Astrocyte (in vitro differentiated cells and primary cell): ENCODE measurements around the gene AVL9. TPM values are rescaled to one million over a fixed set of nuclear protein-coding genes. Genes with fewer than 3 reads are reported as not detected.

Experiments
- DNase-seq: peaks from one replicate; pipeline ENCODE4 v3.0.0-alpha.2; 2010; ENCODE audit warnings: low read depth
- FAIRE-seq: peaks from 2 replicates; lab custom pipeline; 2011; peaks lifted over from hg19 to GRCh38; lab: Jason Lieb, UNC
- H2AFZ ChIP-seq: 2 replicates; pipeline ENCODE4 v1.6.0; 2012; ENCODE audit warnings: low read depth, low read length, inconsistent platforms
- H3K27ac ChIP-seq: 2 replicates; pipeline ENCODE4 v1.5.1; 2011; ENCODE audit warnings: low read depth, low read length, inconsistent platforms
- H3K27me3 ChIP-seq: 2 replicates; pipeline ENCODE4 v1.6.0; 2011; ENCODE audit warnings: low read length, inconsistent platforms; ENCODE audit not compliant: insufficient read depth
- H3K36me3 ChIP-seq: 2 replicates; pipeline ENCODE4 v1.5.1; 2011; ENCODE audit warnings: low read length, inconsistent platforms; ENCODE audit not compliant: insufficient read depth
- H3K4me1 ChIP-seq: 2 replicates; pipeline ENCODE4 v1.5.1; 2011; ENCODE audit warnings: low read length, inconsistent platforms; ENCODE audit not compliant: insufficient read depth
- H3K4me2 ChIP-seq: 2 replicates; pipeline ENCODE4 v1.6.0; 2012; ENCODE audit warnings: low read length, inconsistent platforms
- H3K4me3 ChIP-seq: 2 replicates; pipeline ENCODE4 v1.5.1; 2011; ENCODE audit warnings: low read depth, mild to moderate bottlenecking, low read length, inconsistent platforms; ENCODE audit not compliant: insufficient read depth
- H3K79me2 ChIP-seq: 2 replicates; pipeline ENCODE4 v1.6.0; 2012; ENCODE audit warnings: mild to moderate bottlenecking, low read length, inconsistent platforms; ENCODE audit not compliant: insufficient read depth
- H3K9ac ChIP-seq: 2 replicates; pipeline ENCODE4 v1.6.0; 2012; ENCODE audit warnings: mild to moderate bottlenecking, low read length, inconsistent platforms
- H3K9me3 ChIP-seq: 2 replicates; pipeline ENCODE4 v1.5.1; 2012; ENCODE audit warnings: low read depth, mild to moderate bottlenecking, low read length, inconsistent platforms; ENCODE audit not compliant: insufficient read depth
- H4K20me1 ChIP-seq: 2 replicates; pipeline ENCODE4 v1.6.0; 2012; ENCODE audit warnings: low read length, inconsistent platforms; ENCODE audit not compliant: insufficient read depth
- H3K27ac Mint-ChIP-seq: one replicate; pipeline ENCODE4 v1.8.0; 2021; ENCODE audit warnings: mild to moderate bottlenecking, mixed read lengths; ENCODE audit not compliant: unreplicated experiment
- H3K27me3 Mint-ChIP-seq: one replicate; pipeline ENCODE4 v1.8.0; 2021; ENCODE audit warnings: low read depth, mixed read lengths; ENCODE audit not compliant: unreplicated experiment
- H3K36me3 Mint-ChIP-seq: one replicate; pipeline ENCODE4 v1.8.0; 2021; ENCODE audit warnings: low read depth, mixed read lengths; ENCODE audit not compliant: unreplicated experiment
- H3K4me1 Mint-ChIP-seq: one replicate; pipeline ENCODE4 v1.8.0; 2021; ENCODE audit warnings: low read depth, mixed read lengths; ENCODE audit not compliant: unreplicated experiment
- H3K4me3 Mint-ChIP-seq: one replicate; pipeline ENCODE4 v1.8.0; 2021; ENCODE audit warnings: mild to moderate bottlenecking, moderate library complexity, mixed read lengths; ENCODE audit not compliant: unreplicated experiment
- H3K9me3 Mint-ChIP-seq: one replicate; pipeline ENCODE4 v1.8.0; 2021; ENCODE audit warnings: mild to moderate bottlenecking, mixed read lengths; ENCODE audit not compliant: unreplicated experiment
- CTCF ChIP-seq: IDR thresholded peaks from 2 replicates; pipeline ENCODE4 v1.5.1; 2011; ENCODE audit warnings: low read depth, mild to moderate bottlenecking, inconsistent platforms, low read length, moderate library complexity; ENCODE audit not compliant: insufficient read depth
- EZH2 ChIP-seq: IDR thresholded peaks from 2 replicates; pipeline ENCODE4 v1.6.1; 2012; ENCODE audit warnings: mild to moderate bottlenecking, low read length, inconsistent platforms; ENCODE audit not compliant: insufficient read depth
- total RNA-seq: library from RNA; stranded (reverse); gene quantifications from 2 replicates; pipeline ENCODE4 v1.2.1, GENCODE V29; 2021

AVL9 gene
- total RNA-seq, 1 donor from 2014 or later: 28.2 TPM

- Histone ChIP-seq H3K4me2 (no peak overlapping the region), H4K20me1 (peaks cover 65% of the 10 kb centered on the region), H3K27ac (no peak overlapping the region), H3K4me3 (no peak overlapping the region), H2AFZ (no peak overlapping the region), H3K27me3 (no peaks in the 10 kb centered on the region), H3K79me2 (peaks cover 74% of the 10 kb centered on the region), H3K9me3 (no peaks in the 10 kb centered on the region), H3K9ac (no peak overlapping the region), H3K36me3 (peaks cover 2% of the 10 kb centered on the region), H3K4me1 (peaks cover 7% of the 10 kb centered on the region)
- TF ChIP-seq EZH2 (no peak), CTCF (no peak)
- FAIRE-seq (no peak), DNase-seq (no peak)
- Mint-ChIP-seq H3K4me1 (peaks cover 11% of the 10 kb centered on the region), H3K9me3 (no peaks in the 10 kb centered on the region), H3K36me3 (no peaks in the 10 kb centered on the region), H3K27ac (no peak overlapping the region), H3K27me3 (no peaks in the 10 kb centered on the region), H3K4me3 (no peak overlapping the region)
Observed at GRCh38 chr7:32533276-32534029, 38.2 kb downstream of the AVL9 start.

DNA sequence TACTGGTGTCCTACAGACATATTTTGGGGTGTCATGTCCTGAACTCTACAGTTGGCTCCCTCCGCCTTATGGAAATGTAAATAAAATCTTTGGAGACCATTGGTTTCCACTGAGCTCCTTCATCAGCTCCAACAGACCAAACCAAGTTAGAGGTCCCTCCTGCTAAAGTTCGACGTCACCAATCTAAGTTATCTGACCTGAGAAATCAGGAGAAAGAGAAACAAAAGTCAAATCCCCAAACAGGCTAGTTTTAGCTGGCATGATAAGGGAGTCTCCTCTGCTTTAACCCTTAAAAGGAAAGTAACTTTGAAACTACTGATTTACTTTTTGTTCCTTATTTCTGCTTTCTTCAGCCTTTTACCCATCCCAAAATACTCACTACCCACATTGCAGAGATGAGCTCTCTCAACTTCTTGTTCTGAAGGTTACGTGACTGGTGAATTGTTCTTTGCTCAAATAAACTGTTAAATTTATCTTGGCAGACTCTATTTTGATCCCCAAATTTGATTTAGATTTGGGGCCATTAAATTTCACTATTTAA is 39.9 kb downstream of the AVL9 start:
- no peak overlapping the region for H3K9ac ChIP-seq
- H3K27ac Mint-ChIP-seq: no peak overlapping the region

More for the DNA sequence above, 39.9 kb downstream of the AVL9 start:
- peaks cover 77% of the 10 kb centered on the region for H3K79me2 ChIP-seq
- Mint-ChIP-seq H3K4me1 (peaks cover 11% of the 10 kb centered on the region), H3K9me3 (no peaks in the 10 kb centered on the region), H3K4me3 (no peak overlapping the region), H3K27me3 (no peaks in the 10 kb centered on the region), H3K36me3 (no peaks in the 10 kb centered on the region)
- no peak for DNase-seq
- no peak overlapping the region for H2AFZ ChIP-seq
- H3K4me2 ChIP-seq: no peak overlapping the region
- TF ChIP-seq EZH2 (no peak), CTCF (no peak)
- no peaks in the 10 kb centered on the region for H3K27me3 ChIP-seq
- H4K20me1 ChIP-seq: peaks cover 54% of the 10 kb centered on the region
- FAIRE-seq: no peak
- H3K4me1 ChIP-seq: peaks cover 7% of the 10 kb centered on the region
- H3K36me3 ChIP-seq: peaks cover 2% of the 10 kb centered on the region
- no peak overlapping the region for H3K4me3 ChIP-seq
- H3K27ac ChIP-seq: no peak overlapping the region
- no peaks in the 10 kb centered on the region for H3K9me3 ChIP-seq
